Effector memory CD4-positive, alpha-beta T cell (primary cell): ENCODE data around the gene PPP2R3B.
"Not testable (repeated sequence)": the region's sequence is repeated elsewhere in the genome, so short reads cannot be mapped to it uniquely, and the experiment has no call there.

Source experiments
- DNase-seq, 3 donors: peaks; one replicate each; pipeline ENCODE4 v3.0.0-alpha.2; 2020
- H3K27ac ChIP-seq: 2 replicates; pipeline ENCODE4 v1.7.0; 2013; ENCODE audit warnings: mild to moderate bottlenecking, low read length, moderate library complexity; ENCODE audit not compliant: insufficient read depth, poor library complexity, severe bottlenecking
- H3K27me3 ChIP-seq: replicated peaks from 2 replicates; pipeline ENCODE4 v1.7.0; 2013; ENCODE audit warnings: mild to moderate bottlenecking, low read length; ENCODE audit not compliant: insufficient read depth, control insufficient read depth, poor library complexity, severe bottlenecking
- H3K36me3 ChIP-seq: 2 replicates; pipeline ENCODE4 v1.7.0; 2013; ENCODE audit warnings: mild to moderate bottlenecking, low read length, moderate library complexity; ENCODE audit not compliant: control insufficient read depth, insufficient read depth
- H3K4me1 ChIP-seq: 2 replicates; pipeline ENCODE4 v1.7.0; 2013; ENCODE audit warnings: low read length, mild to moderate bottlenecking; ENCODE audit not compliant: control insufficient read depth, insufficient read depth, poor library complexity, severe bottlenecking
- H3K4me3 ChIP-seq: 2 replicates; pipeline ENCODE4 v1.7.0; 2013; ENCODE audit warnings: low read length, low read depth, mild to moderate bottlenecking; ENCODE audit not compliant: insufficient read depth, poor library complexity, severe bottlenecking
- H3K9me3 ChIP-seq: 2 replicates; pipeline ENCODE4 v1.7.0; 2013; ENCODE audit warnings: mild to moderate bottlenecking, low read length, moderate library complexity; ENCODE audit not compliant: control insufficient read depth

The PPP2R3B gene

GRCh38 chrX:386239-386767 is 404 bp downstream of the PPP2R3B start:
- H3K4me1 ChIP-seq, result no peaks in the 10 kb centered on the region
- no peak for DNase-seq
- H3K4me3 ChIP-seq, result peak overlapping the region; percentile 100
- H3K9me3 ChIP-seq, result no peaks in the 10 kb centered on the region
- no peaks in the 10 kb centered on the region for H3K27me3 ChIP-seq
- H3K27ac ChIP-seq, result peak overlapping the region; percentile 100
- H3K36me3 ChIP-seq, result no peaks in the 10 kb centered on the region

- H3K27ac ChIP-seq, H3K27me3 ChIP-seq, H3K4me1 ChIP-seq, H3K9me3 ChIP-seq, H3K36me3 ChIP-seq, DNase-seq, H3K4me3 ChIP-seq: not testable (repeated sequence)
These were observed 971 bp downstream of the PPP2R3B start for GRCh38 chrX:385736-386135.

GRCh38 chrX:384861-385260 is 1.8 kb downstream of the PPP2R3B start:
- Histone ChIP-seq H3K4me3 (no peak overlapping the region), H3K27ac (no peak overlapping the region), H3K4me1 (no peaks in the 10 kb centered on the region), H3K36me3 (no peaks in the 10 kb centered on the region), H3K27me3 (no peaks in the 10 kb centered on the region), H3K9me3 (no peaks in the 10 kb centered on the region)
- no peak for DNase-seq

GRCh38 chrX:378443-378842 is 8.3 kb downstream of the PPP2R3B start:
- no peak for DNase-seq
- H3K9me3 ChIP-seq, result no peaks in the 10 kb centered on the region
- no peaks in the 10 kb centered on the region for H3K36me3 ChIP-seq
- H3K27ac ChIP-seq, result no peak overlapping the region
- H3K4me1 ChIP-seq, result peaks cover 10% of the 10 kb centered on the region
- H3K27me3 ChIP-seq, result peaks cover 4% of the 10 kb centered on the region
- no peak overlapping the region for H3K4me3 ChIP-seq

GRCh38 chrX:376206-376605 is 10.5 kb downstream of the PPP2R3B start:
- H3K4me1 ChIP-seq, result peaks cover 14% of the 10 kb centered on the region
- not testable (repeated sequence) for H3K27ac ChIP-seq, H3K9me3 ChIP-seq, H3K4me3 ChIP-seq, H3K27me3 ChIP-seq, H3K36me3 ChIP-seq, DNase-seq

- H3K9me3 ChIP-seq, result no peaks in the 10 kb centered on the region
- no peaks in the 10 kb centered on the region for H3K36me3 ChIP-seq
- no peak for DNase-seq
- no peak overlapping the region for H3K27ac ChIP-seq
- peaks cover 14% of the 10 kb centered on the region for H3K4me1 ChIP-seq
- no peak overlapping the region for H3K4me3 ChIP-seq
- H3K27me3 ChIP-seq, result peaks cover 4% of the 10 kb centered on the region
These were observed 11.3 kb downstream of the PPP2R3B start for GRCh38 chrX:375181-376036.

- H3K27me3 ChIP-seq, result peaks cover 4% of the 10 kb centered on the region
- peaks cover 14% of the 10 kb centered on the region for H3K4me1 ChIP-seq
- DNase-seq, result no peak
- H3K27ac ChIP-seq, result no peak overlapping the region
- H3K9me3 ChIP-seq, result no peaks in the 10 kb centered on the region
- no peak overlapping the region for H3K4me3 ChIP-seq
- no peaks in the 10 kb centered on the region for H3K36me3 ChIP-seq
These were observed 12.1 kb downstream of the PPP2R3B start for GRCh38 chrX:374596-374995.

GRCh38 chrX:373641-374471 is 12.9 kb downstream of the PPP2R3B start:
- Histone ChIP-seq H3K4me1 (peaks cover 14% of the 10 kb centered on the region), H3K36me3 (no peaks in the 10 kb centered on the region), H3K27ac (no peak overlapping the region), H3K9me3 (no peaks in the 10 kb centered on the region), H3K4me3 (peak overlapping the region; percentile 37), H3K27me3 (peaks cover 4% of the 10 kb centered on the region)
- DNase-seq, result no peak

- Histone ChIP-seq H3K27me3 (peaks cover 4% of the 10 kb centered on the region), H3K4me3 (no peak overlapping the region), H3K9me3 (no peaks in the 10 kb centered on the region), H3K4me1 (peaks cover 14% of the 10 kb centered on the region), H3K36me3 (no peaks in the 10 kb centered on the region), H3K27ac (no peak overlapping the region)
- DNase-seq, result no peak
These were observed 13.7 kb downstream of the PPP2R3B start for GRCh38 chrX:372856-373640.
